Neural cell (in vitro differentiated cells): Measurements from ENCODE around the gene ATOSB. TPM values are rescaled to one million over a fixed set of nuclear protein-coding genes. Genes with fewer than 3 reads are reported as not detected.

Experiments used
- H2AFZ ChIP-seq: fragments of 200-600, 300-800 bp; sonication (generic), shearing (Covaris generic); 2 replicates; pipeline ENCODE4 v1.6.0; 2014; ENCODE audit warnings: low read depth, mild to moderate bottlenecking, antibody characterized with exemption, low read length, moderate library complexity
- H3F3A ChIP-seq: fragments of 200-600 bp; shearing (Covaris generic); 2 replicates; pipeline ENCODE4 v1.6.1; 2016; ENCODE audit warnings: mild to moderate bottlenecking, moderate library complexity, mixed read lengths, antibody characterized with exemption, low read length; ENCODE audit not compliant: insufficient read depth, poor library complexity, severe bottlenecking
- H3K27ac ChIP-seq: fragments of 200-600, 300-800 bp; sonication (generic), shearing (Covaris generic); 2 replicates; pipeline ENCODE4 v1.5.1; 2014; ENCODE audit warnings: mild to moderate bottlenecking, low read length, moderate library complexity
- H3K27me3 ChIP-seq: fragments of 300-800, 200-600 bp; sonication (generic), shearing (Covaris generic); 2 replicates; pipeline ENCODE4 v1.6.0; 2014; ENCODE audit warnings: mild to moderate bottlenecking, low read depth, low read length, moderate library complexity; ENCODE audit not compliant: insufficient read depth
- H3K36me3 ChIP-seq: fragments of 300-800, 200-600 bp; sonication (generic), shearing (Covaris generic); 2 replicates; pipeline ENCODE4 v1.5.1; 2014; ENCODE audit warnings: mild to moderate bottlenecking, antibody characterized with exemption, low read length, moderate library complexity; ENCODE audit not compliant: insufficient read depth
- H3K4me2 ChIP-seq: fragments of 300-800, 200-600 bp; sonication (generic), shearing (Covaris generic); 2 replicates; pipeline ENCODE4 v1.6.0; 2014; ENCODE audit warnings: mild to moderate bottlenecking, low read length
- H3K4me3 ChIP-seq: fragments of 300-800, 200-600 bp; sonication (generic), shearing (Covaris generic); 2 replicates; pipeline ENCODE4 v1.5.1; 2014; ENCODE audit warnings: mild to moderate bottlenecking, low read length, moderate library complexity
- H3K79me2 ChIP-seq: fragments of 200-600 bp; shearing (Covaris generic); replicated peaks from 2 replicates; pipeline ENCODE4 v1.6.0; 2014; ENCODE audit warnings: mild to moderate bottlenecking, low read length, moderate library complexity; ENCODE audit not compliant: insufficient read depth
- H3K9ac ChIP-seq: fragments of 300-800, 200-600 bp; sonication (generic), shearing (Covaris generic); 2 replicates; pipeline ENCODE4 v1.6.1; 2016; ENCODE audit warnings: mild to moderate bottlenecking, low read length, mixed read lengths
- H3K9me2 ChIP-seq: fragments of 200-600 bp; shearing (Covaris generic); 2 replicates; pipeline ENCODE4 v1.6.1; 2016; ENCODE audit warnings: mild to moderate bottlenecking, low read length, mixed read lengths; ENCODE audit not compliant: insufficient read depth
- H3K9me3 ChIP-seq: fragments of 200-600, 300-800 bp; sonication (generic), shearing (Covaris generic); 2 replicates; pipeline ENCODE4 v1.6.1; 2016; ENCODE audit warnings: mild to moderate bottlenecking, mixed run types, low read length, moderate library complexity, mixed read lengths
- H4K20me1 ChIP-seq: fragments of 200-600 bp; shearing (Covaris generic); 2 replicates; pipeline ENCODE4 v1.6.1; 2016; ENCODE audit warnings: mild to moderate bottlenecking, mixed run types; ENCODE audit not compliant: insufficient read depth
- EP300 ChIP-seq: fragments of 450-650 bp; conservative IDR thresholded peaks from 2 replicates; pipeline ENCODE4 v1.6.1; 2014; ENCODE audit warnings: antibody characterized with exemption, mild to moderate bottlenecking, moderate library complexity; ENCODE audit not compliant: poor library complexity, severe bottlenecking
- EZH2 ChIP-seq: fragments of 200-600, 300-800 bp; shearing (Covaris generic), sonication (generic); IDR thresholded peaks from 2 replicates; pipeline ENCODE4 v1.6.1; 2014; ENCODE audit warnings: antibody characterized with exemption, low read length, borderline replicate concordance, mild to moderate bottlenecking; ENCODE audit not compliant: insufficient read depth, poor library complexity, severe bottlenecking
- MXI1 ChIP-seq: fragments of 450-650 bp; conservative IDR thresholded peaks from 2 replicates; pipeline ENCODE4 v1.6.1; 2014; ENCODE audit warnings: antibody characterized with exemption, mild to moderate bottlenecking; ENCODE audit not compliant: poor library complexity, severe bottlenecking
- POLR2AphosphoS5 ChIP-seq: IDR thresholded peaks from 2 replicates; pipeline ENCODE4 v1.6.1; 2012
- RAD21 ChIP-seq: fragments of 450-650 bp; conservative IDR thresholded peaks from 2 replicates; pipeline ENCODE4 v1.6.1; 2014; ENCODE audit warnings: antibody characterized with exemption, mild to moderate bottlenecking, moderate library complexity
- SMC3 ChIP-seq: fragments of 450-650 bp; conservative IDR thresholded peaks from 2 replicates; pipeline ENCODE4 v1.6.1; 2014; ENCODE audit warnings: antibody characterized with exemption, mild to moderate bottlenecking, moderate library complexity; ENCODE audit not compliant: poor library complexity
- TAF1 ChIP-seq: IDR thresholded peaks from 2 replicates; pipeline ENCODE4 v1.6.1; 2012; ENCODE audit warnings: low read depth
- polyA plus RNA-seq: library from polyadenylated mRNA; depleted of rRNA; stranded (reverse); fragments of >200 nt; gene quantifications from 2 replicates; pipeline ENCODE4 v1.2.3, GENCODE V29; 2014
- TF ChIP-seq, protein P1 (sequence below): IDR thresholded peaks from 2 replicates; pipeline ENCODE4 v1.6.1; 2012; ENCODE audit warnings: borderline replicate concordance
- TF ChIP-seq, protein P2 (sequence below): fragments of 450-650 bp; IDR thresholded peaks from 2 replicates; pipeline ENCODE4 v1.5.1; 2014; ENCODE audit warnings: antibody characterized with exemption, mild to moderate bottlenecking, moderate library complexity; ENCODE audit not compliant: poor library complexity, severe bottlenecking

ATOSB gene
- polyA plus RNA-seq, 1 donor from 2014 or later = 28.9 TPM

DNA sequence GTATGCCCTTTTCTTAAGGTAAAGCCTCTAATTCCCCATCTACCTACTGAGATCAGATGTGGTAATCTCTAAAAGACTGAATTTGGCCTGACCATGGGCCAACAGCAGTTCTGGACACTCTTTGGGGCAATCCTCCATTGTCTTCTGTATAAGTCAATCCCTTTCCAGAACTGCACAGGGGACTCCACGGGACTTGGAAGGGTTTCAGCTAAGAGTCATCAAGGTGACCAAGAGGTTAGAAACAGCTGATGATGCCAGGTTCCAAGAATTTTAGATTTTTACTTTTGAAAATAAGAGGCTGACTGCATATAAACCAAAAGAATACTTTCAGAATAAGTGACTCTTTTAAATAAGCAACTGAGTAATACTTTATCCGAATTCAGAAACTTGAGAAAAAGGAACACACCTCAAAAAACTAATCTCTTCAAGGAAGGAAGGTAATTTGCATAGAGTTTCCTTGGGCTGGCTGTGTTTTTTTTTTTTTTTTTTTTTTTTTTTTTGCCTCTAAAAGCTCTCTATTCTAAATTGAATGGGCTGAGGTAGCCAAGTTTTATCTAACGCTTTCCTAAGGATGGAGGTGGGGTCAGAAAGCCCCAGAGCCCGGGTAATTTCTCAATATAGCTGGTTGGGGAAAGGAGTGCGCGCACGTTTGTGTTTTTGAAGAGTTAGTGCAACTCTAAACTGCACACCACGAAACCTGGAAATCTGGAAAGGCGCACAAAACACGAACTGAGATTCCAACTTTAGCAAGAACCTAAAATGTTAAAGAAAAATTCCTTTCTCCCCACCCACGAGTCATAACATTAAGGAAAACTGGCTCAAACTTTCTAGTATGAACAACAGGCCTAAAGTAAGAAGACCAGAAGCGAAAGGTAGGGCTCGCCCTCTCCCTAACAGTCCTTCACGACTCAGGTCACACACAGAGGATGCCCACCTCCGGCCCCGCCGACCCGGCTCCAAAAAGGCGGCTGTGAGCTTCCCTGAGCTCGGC is 44.5 kb downstream of the ATOSB start:
- peak overlapping the region; percentile 97 for H3K4me3 ChIP-seq
- H2AFZ ChIP-seq = no peak overlapping the region
- no peaks in the 10 kb centered on the region for H3K27me3 ChIP-seq
- H3K9me2 ChIP-seq = no peaks in the 10 kb centered on the region
- H3F3A ChIP-seq = no peaks in the 10 kb centered on the region
- no peaks in the 10 kb centered on the region for H3K9me3 ChIP-seq
- H3K4me2 ChIP-seq = peak overlapping the region; percentile 88
- peaks cover 14% of the 10 kb centered on the region for H4K20me1 ChIP-seq
- H3K36me3 ChIP-seq = no peaks in the 10 kb centered on the region
- TF ChIP-seq MXI1 (no peak), RAD21 (no peak), EZH2 (no peak), POLR2AphosphoS5 (no peak), SMC3 (no peak), TAF1 (no peak), EP300 (no peak)
- TF ChIP-seq, protein P1, sequence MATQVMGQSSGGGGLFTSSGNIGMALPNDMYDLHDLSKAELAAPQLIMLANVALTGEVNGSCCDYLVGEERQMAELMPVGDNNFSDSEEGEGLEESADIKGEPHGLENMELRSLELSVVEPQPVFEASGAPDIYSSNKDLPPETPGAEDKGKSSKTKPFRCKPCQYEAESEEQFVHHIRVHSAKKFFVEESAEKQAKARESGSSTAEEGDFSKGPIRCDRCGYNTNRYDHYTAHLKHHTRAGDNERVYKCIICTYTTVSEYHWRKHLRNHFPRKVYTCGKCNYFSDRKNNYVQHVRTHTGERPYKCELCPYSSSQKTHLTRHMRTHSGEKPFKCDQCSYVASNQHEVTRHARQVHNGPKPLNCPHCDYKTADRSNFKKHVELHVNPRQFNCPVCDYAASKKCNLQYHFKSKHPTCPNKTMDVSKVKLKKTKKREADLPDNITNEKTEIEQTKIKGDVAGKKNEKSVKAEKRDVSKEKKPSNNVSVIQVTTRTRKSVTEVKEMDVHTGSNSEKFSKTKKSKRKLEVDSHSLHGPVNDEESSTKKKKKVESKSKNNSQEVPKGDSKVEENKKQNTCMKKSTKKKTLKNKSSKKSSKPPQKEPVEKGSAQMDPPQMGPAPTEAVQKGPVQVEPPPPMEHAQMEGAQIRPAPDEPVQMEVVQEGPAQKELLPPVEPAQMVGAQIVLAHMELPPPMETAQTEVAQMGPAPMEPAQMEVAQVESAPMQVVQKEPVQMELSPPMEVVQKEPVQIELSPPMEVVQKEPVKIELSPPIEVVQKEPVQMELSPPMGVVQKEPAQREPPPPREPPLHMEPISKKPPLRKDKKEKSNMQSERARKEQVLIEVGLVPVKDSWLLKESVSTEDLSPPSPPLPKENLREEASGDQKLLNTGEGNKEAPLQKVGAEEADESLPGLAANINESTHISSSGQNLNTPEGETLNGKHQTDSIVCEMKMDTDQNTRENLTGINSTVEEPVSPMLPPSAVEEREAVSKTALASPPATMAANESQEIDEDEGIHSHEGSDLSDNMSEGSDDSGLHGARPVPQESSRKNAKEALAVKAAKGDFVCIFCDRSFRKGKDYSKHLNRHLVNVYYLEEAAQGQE = no peak
- TF ChIP-seq, protein P2, sequence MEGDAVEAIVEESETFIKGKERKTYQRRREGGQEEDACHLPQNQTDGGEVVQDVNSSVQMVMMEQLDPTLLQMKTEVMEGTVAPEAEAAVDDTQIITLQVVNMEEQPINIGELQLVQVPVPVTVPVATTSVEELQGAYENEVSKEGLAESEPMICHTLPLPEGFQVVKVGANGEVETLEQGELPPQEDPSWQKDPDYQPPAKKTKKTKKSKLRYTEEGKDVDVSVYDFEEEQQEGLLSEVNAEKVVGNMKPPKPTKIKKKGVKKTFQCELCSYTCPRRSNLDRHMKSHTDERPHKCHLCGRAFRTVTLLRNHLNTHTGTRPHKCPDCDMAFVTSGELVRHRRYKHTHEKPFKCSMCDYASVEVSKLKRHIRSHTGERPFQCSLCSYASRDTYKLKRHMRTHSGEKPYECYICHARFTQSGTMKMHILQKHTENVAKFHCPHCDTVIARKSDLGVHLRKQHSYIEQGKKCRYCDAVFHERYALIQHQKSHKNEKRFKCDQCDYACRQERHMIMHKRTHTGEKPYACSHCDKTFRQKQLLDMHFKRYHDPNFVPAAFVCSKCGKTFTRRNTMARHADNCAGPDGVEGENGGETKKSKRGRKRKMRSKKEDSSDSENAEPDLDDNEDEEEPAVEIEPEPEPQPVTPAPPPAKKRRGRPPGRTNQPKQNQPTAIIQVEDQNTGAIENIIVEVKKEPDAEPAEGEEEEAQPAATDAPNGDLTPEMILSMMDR = no peak
- H3K9ac ChIP-seq = peak overlapping the region; percentile 96
- peaks cover 55% of the 10 kb centered on the region for H3K79me2 ChIP-seq
- peak overlapping the region; percentile 93 for H3K27ac ChIP-seq

DNA sequence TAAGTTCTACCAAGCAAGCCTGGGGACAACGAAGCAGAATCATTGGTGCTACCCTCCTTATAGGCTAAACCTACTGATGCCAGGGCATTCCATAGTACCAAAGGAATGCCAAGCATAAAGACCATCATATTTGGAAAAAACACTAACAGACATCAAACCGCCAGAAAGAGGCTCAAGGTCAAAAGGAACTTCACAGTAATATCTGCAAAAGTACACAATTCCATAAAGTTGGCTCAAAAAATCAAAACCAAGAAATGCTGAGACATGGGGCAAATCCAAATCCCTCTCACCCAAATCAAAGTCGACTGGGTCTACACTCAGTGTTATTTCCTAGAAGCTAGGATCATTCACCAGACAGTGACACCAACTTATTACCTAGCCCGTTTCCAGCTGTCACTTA is 46.6 kb downstream of the ATOSB start:
- peaks cover 60% of the 10 kb centered on the region for H3K79me2 ChIP-seq

More for the DNA sequence above, 46.6 kb downstream of the ATOSB start:
- peaks cover 14% of the 10 kb centered on the region for H4K20me1 ChIP-seq
- H3K36me3 ChIP-seq = no peaks in the 10 kb centered on the region
- peak overlapping the region; percentile 18 for H3K4me3 ChIP-seq
- H3K9me2 ChIP-seq = no peaks in the 10 kb centered on the region
- no peak overlapping the region for H3K9ac ChIP-seq
- no peaks in the 10 kb centered on the region for H3K27me3 ChIP-seq
- no peaks in the 10 kb centered on the region for H3F3A ChIP-seq
- H2AFZ ChIP-seq = no peak overlapping the region
- no peaks in the 10 kb centered on the region for H3K9me3 ChIP-seq
- H3K4me2 ChIP-seq = no peak overlapping the region
- TF ChIP-seq, protein P1 = no peak
- TF ChIP-seq POLR2AphosphoS5 (no peak), EP300 (no peak), SMC3 (no peak), TAF1 (no peak), EZH2 (no peak), MXI1 (no peak), RAD21 (no peak)
- TF ChIP-seq, protein P2 = no peak
- no peak overlapping the region for H3K27ac ChIP-seq
